HG03095 (cell line): Measurements from ENCODE around the gene GNAQ.

Experiments
- ATAC-seq: cut with Tn5 transposase; IDR thresholded peaks from one replicate; pipeline ENCODE4 v1.9.1; 2021; ENCODE audit warnings: moderate library complexity; ENCODE audit not compliant: unreplicated experiment

Gene GNAQ

GRCh38 chr9:78031893-78032729 is 500 bp upstream of the GNAQ start:
- ATAC-seq, result no peak

GRCh38 chr9:78030553-78031443 is 813 bp downstream of the GNAQ start:
- no peak for ATAC-seq

DNA sequence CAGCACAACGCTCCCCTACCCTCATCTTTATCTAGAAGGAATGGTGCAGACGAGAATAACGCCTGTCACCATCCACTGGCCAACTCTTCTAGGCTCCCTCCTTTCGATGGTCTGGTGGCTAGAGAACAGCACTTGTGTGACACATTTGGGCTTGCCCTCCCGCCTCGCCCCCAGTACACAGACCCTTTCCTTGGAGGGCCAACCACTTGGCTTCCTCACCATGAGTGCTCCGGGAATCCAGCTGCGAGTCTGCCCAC is 1.4 kb downstream of the GNAQ start:
- ATAC-seq, result no peak

DNA sequence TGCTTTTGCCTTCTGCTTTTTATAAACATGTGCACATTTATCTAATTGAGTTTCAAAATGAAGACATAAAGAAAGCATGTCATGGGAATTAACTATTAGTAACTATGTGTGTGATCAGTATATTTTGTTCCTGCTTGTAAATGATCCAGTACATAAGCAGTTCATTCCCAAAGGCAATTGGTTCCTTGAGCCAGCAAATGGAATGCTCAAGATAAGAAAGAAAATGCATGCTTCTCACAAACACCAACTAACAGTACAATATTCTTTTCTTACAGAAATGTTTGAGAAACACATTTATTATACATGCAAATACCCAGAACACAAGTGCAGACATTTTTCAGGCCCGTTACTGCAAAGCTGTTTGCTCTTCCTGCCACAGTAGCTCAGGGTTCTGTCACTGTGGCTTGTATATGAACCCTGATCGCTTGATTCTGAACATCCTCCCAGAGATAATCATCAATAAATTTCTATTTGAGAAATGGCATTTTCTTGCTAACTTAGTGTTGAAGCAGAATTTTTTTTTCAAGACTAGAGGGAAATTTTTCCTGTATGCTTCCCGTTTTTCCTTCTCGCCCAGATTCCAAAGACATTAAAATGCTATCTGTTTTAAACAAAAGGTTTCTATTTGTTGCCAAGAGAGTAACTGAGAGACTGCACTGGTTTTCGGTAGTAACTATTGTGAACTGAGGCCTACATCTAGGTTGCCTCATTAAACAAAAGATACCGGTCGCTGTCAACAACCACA is 1.9 kb downstream of the GNAQ start:
- ATAC-seq, result no peak

DNA sequence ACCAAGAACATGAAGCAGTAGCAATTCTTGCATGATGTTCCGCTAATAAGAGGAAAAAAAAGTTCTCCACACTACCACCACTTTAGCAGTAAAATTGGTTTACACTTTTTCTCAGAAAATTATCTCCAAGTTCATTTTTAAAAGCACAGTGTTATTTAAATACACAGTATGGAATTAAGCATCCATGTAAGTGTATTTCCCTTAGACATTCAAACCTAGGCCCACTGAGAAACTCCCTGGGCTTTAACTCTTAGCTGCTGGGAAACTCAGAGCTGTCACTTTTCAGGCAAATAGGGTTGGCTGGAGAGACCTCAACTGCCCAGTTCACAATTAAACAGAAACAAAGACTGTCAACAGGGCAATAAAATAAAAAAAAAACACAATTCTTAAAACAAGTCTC is 2.7 kb downstream of the GNAQ start:
- no peak for ATAC-seq

DNA sequence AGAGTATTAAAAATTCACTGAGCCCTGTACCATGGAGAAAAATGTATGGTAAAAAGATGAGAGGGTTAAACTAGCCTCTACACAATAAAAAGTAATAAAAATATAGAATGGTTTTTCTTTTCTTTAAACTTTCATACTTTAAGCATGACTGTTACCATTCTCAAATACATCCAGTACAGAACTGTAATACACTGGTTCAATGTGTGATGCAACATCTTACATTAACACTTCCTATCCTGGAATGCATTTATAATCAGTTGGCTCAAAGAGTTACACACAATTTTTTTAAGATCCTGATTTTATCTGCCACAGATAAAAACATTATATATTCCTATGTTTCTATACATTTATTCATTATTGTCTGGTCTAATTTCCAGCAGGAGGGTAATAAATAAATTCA is 4.7 kb downstream of the GNAQ start:
- ATAC-seq, result no peak

- no peak for ATAC-seq
These were observed 5.2 kb downstream of the GNAQ start for GRCh38 chr9:78026416-78026815.

GRCh38 chr9:78025186-78025585 is 6.4 kb downstream of the GNAQ start:
- no peak for ATAC-seq

DNA sequence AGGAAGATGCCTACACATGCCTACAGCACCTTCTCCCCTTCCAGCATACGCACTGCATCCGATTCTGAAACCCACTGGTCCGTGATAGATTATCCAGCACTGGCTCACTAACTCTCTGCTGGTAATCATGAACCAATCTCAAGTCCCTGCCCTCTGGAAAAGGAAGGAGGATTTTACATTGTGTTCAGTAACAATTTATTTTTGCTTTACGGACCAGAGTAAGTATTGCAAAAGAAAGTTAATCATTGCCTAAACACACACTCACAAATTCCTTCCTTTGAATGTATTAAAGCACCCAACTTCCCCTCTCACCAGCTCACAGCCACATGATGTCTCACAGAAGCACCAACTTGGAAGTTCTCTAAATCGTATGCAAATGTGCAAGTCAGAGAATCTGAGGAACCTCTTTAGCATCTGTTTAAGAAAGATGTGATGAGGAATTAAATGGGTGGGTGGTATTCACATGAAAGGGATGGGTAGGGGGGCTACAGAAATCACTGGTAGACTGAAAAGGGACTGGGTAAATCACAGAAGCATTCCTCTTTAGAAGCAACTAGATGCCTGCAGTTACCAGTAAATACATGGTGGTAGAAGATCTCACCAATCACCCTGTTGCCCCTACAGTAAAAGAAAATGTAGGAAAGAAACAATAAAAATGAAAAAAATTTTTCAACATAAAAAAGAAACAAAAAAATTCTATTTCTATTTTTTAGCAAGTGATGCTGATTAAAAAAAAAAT is 8.4 kb downstream of the GNAQ start:
- no peak for ATAC-seq

GRCh38 chr9:78021697-78022096 is 9.9 kb downstream of the GNAQ start:
- ATAC-seq, result no peak

DNA sequence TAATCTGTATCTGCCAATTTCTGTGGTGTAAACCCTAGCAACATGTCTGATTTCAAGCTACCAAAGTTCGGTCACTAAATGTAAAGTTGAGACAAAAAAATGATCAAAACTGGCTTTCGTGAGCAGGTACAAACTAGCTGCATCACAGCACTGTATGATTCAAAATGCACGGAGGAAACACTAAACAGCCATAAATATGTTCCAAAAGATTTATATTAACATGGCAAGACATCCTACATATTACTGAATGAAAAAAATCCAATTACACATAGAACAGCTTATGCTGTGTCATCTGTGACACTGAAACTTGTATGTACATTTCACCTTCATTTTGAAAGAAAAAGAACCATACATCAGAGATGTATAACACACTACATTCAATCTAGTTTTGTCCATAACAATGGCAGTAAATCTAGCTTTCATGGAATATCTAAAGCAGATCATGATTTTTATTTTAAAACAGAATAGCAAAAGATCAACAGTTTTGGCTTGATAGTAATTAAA is 14.4 kb downstream of the GNAQ start:
- no peak for ATAC-seq

DNA sequence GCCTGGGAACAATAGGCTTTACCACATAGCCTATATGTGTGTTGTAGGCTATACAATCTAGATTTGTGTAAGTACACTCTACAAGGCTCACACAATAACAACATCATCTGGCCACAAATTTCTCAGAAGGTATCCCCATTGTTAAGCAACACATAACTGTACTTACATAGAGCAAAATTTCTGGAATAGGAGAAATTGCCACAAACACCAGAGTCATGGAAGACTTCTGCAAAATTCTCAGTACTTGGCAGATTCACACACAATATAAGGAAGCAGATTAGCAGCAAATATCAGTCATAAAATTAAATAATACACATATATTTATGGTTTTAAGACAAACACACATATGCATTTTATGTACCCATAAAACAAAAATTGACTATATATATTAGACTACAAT is 16.4 kb downstream of the GNAQ start:
- no peak for ATAC-seq

- no peak for ATAC-seq
These were observed 16.8 kb downstream of the GNAQ start for GRCh38 chr9:78014776-78015175.

DNA sequence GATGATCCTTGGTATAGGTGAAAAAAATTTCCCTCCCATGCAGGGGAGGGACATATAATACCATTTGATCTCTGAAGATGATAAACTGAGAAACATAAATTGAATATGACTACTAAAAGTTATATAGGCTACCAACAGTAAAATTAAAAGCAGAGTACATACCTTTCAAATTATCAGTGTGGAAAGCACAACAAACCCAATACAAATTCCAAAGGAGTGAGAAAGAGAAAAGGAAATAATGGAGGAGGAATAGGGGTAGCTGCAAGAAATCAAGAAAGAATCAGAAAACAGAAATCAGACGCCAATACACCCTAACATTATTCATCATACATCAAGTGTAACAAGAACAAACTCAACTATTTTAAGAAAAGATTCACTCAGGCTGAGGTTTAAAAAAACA is 17.7 kb downstream of the GNAQ start:
- ATAC-seq, result no peak

- ATAC-seq, result no peak
These were observed 20.6 kb downstream of the GNAQ start for GRCh38 chr9:78011049-78011448.

GRCh38 chr9:78010445-78010844 is 21.2 kb downstream of the GNAQ start:
- no peak for ATAC-seq

DNA sequence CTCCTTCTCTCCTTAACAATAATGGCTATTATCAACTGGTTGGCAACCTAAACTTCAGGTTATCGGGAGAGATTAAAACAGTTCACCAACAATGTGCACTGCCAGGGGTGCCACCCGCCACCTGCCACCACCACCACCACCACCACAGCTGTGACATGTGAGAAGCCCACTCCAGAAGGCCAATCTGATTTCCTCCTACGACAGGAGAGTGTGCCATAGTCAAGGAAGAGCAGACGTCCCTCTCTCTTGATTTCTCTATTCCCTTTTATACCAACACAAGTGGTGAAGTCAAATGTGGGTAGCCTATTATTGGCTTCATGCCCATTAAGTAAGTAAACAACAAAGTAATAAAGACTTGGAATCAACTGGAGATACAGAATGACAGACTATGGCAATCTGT is 22.4 kb downstream of the GNAQ start:
- ATAC-seq, result no peak

DNA sequence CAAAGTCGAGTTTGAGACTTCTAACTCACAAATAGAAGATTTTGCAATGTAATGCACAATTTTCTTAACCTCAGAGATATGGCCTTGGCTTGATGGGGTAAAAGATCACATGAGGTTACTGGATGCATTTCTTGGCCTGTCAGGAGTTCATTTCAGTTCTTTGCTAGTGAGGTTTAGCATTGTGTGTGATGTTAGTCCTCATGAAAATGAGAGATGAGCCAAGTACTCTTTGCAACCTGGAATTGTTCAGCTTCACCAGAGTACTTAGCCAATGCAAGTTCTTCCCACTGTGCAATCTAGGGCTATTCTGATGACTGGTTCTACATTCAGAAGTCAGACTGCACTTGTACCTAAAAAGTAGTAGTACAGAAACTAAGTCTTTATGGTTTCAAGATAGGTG is 24.9 kb downstream of the GNAQ start:
- ATAC-seq, result no peak

- ATAC-seq, result no peak
These were observed 26.2 kb downstream of the GNAQ start for GRCh38 chr9:78005231-78006002.
